ENCODE measurements around the gene FOXF1. TPM values are rescaled to one million over a fixed set of nuclear protein-coding genes. Genes with fewer than 3 reads are reported as not detected.

The FOXF1 gene
- total RNA-seq, 1 experiment from 2014 or later = 0.10 TPM

GRCh38 chr16:86519007-86519648 lies 8.8 kb downstream of the FOXF1 start:
- H3K27me3 ChIP-seq (ENCODE audit: control insufficient read depth, insufficient read depth, low read length) = peaks cover 4% of the 10 kb centered on the region; the same call in 1 of the 2 replicates
- H3K4me3 ChIP-seq (ENCODE audit: low read depth in 2 of 2, low read length in 2 of 2) = no peak overlapping the region
- DNase-seq (ENCODE audit: low read depth, low spot score) = no peak
- no peak overlapping the region for H3K27ac ChIP-seq (ENCODE audit: low read length)
- CTCF ChIA-PET = no interaction called here
- intact Hi-C loops (cut with micrococcal nuclease; ENCODE audit: unreplicated experiment) (no loop called here), in situ Hi-C loops (cut with HindIII; ENCODE audit: low pct_unique_long_range_greater_than_20kb, low sequenced_read_pairs) (no loop called here)
- TF ChIP-seq SIN3A (IDR thresholded peaks at IDR 0.05; ENCODE audit: borderline replicate concordance, insufficient read depth, low read depth, low read length) (no peak), CTCF (IDR thresholded peaks at IDR 0.05) (no peak), POLR2AphosphoS5 (IDR thresholded peaks at IDR 0.05; ENCODE audit: low read depth, low read length) (no peak), TCF7L2 (IDR thresholded peaks at IDR 0.05; ENCODE audit: low read depth, low read length) (no peak), REST (IDR thresholded peaks at IDR 0.05; ENCODE audit: insufficient read depth in 1 of 2, low read depth in 2 of 2, low read length in 1 of 2) (no peak)
- H3K36me3 ChIP-seq (ENCODE audit: control insufficient read depth, insufficient read depth, low read length) = no peaks in the 10 kb centered on the region
- no TSS peak for BruUV-seq (replicated peaks)
- POLR2A ChIA-PET = no interaction called here
- peak; percentile 17; the same call in 1 of the 2 replicates for ATAC-seq
- no peaks in the 10 kb centered on the region for H3K9me3 ChIP-seq (ENCODE audit: control insufficient read depth, insufficient read depth, low read depth, low read length)
- no peaks in the 10 kb centered on the region for H3K4me1 ChIP-seq (ENCODE audit: control insufficient read depth, insufficient read depth, low read length)

- Histone ChIP-seq H3K9me3 (ENCODE audit: control insufficient read depth, insufficient read depth, low read depth, low read length) (no peaks in the 10 kb centered on the region), H3K4me1 (ENCODE audit: control insufficient read depth, insufficient read depth, low read length) (no peaks in the 10 kb centered on the region), H3K36me3 (ENCODE audit: control insufficient read depth, insufficient read depth, low read length) (no peaks in the 10 kb centered on the region), H3K27ac (ENCODE audit: low read length) (no peak overlapping the region), H3K4me3 (ENCODE audit: low read depth in 2 of 2, low read length in 2 of 2) (peak overlapping the region in 1 of 2 experiments; percentile 3; a peak in 3 of 4 replicates), H3K27me3 (ENCODE audit: control insufficient read depth, insufficient read depth, low read length) (peaks cover under 1% of the 10 kb centered on the region; the same call in 1 of the 2 replicates)
- ChIA-PET CTCF (no interaction called here), POLR2A (no interaction called here)
- TF ChIP-seq CTCF (IDR thresholded peaks at IDR 0.05) = peak; percentile 92
- no peak for TF ChIP-seq POLR2AphosphoS5 (IDR thresholded peaks at IDR 0.05; ENCODE audit: low read depth, low read length)
- no TSS peak for BruUV-seq (replicated peaks)
- in situ Hi-C loops (cut with HindIII; ENCODE audit: low pct_unique_long_range_greater_than_20kb, low sequenced_read_pairs) = no loop called here
- DNase-seq (ENCODE audit: low read depth, low spot score) (no peak), ATAC-seq (peak; percentile 52)
- intact Hi-C loops (cut with micrococcal nuclease; ENCODE audit: unreplicated experiment) = loop anchor here (5.0 kb wide), 1 partner anchor 177 kb away; no protein-coding TSS in a partner anchor
Measured at GRCh38 chr16:86519649-86520316, 9.5 kb downstream of the FOXF1 start.

Data from Panc1 (cell line).